ENCODE data around the gene SLC45A1. TPM values are rescaled to one million over a fixed set of nuclear protein-coding genes. Genes with fewer than 3 reads are reported as not detected.

The SLC45A1 gene
- total and polyA plus RNA-seq, 9 of the 15 experiments (the other 6 are each of a cell fraction or from before 2014, with no cell fraction given) = not detected

- no peak for TF ChIP-seq REST (IDR thresholded peaks at IDR 0.05; ENCODE audit: borderline replicate concordance)
- TF ChIP-seq REST (CRISPR knock-in tag; IDR thresholded peaks at IDR 0.05; ENCODE audit: low read depth) = no peak
- TF ChIP-seq PTBP1 (IDR thresholded peaks at IDR 0.05; ENCODE audit: low read depth, low read length) = no peak
- no peak for TF ChIP-seq DEAF1 (CRISPR knock-in tag; IDR thresholded peaks at IDR 0.05)
- TF ChIP-seq TCF7L2 (IDR thresholded peaks at IDR 0.05; ENCODE audit: low read depth, low read length) = no peak
Observed at GRCh38 chr1:8285965-8286364, 31.9 kb upstream of the SLC45A1 start (continued).

All from K562 (cell line).